ENCODE data around the gene HRH3.

The HRH3 gene

GRCh38 chr20:62228982-62229545 lies 9.0 kb upstream of the HRH3 start:
- FAIRE-seq, result no peak

DNA sequence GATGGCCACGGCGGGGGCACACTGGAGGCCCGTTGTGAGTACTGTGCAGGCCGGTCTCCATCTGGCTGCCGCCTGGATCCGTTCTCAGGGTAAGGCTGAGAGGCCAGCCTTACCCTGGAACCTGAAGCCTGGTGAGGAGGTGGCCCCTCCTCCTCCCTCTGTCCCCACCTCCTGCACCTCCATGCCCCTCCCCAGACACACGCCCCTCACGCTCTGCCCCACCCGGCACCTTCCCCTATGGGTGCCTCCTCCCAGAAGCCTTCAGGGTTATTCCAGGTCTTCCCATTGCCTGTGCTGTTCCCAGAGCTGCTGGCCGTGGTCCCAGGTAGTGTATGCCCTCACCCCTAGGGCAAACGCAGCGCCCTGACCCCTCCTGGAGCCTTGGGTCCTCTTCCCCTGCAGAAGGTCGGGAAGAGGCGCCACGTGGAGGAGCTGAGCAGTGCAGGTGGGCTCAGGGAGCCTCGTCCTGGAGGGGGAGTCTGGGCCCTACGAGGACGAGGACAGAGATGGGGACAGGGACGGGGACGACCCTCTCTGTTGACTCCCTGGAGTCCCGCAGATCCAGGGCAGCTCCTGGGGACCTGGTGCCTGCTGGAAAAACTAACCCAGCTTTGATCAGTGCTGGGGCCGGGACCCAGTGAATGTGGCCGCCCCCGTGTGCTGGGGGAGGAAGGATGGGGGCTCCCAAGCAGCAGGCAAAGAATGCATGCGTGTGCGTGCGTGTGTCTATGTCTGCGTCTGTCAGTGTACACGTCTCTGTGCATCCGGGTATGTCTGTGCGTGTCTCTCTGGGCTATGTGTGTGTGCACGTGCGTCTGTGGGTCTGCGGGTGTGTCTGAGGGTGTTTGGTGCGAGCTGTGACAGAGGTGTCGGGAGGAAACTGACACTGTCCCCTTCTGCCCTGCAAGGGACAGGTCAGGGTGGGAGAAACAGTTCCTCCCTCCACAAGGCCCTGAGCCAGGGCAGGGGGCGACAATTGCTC lies 8.2 kb upstream of the HRH3 start:
- no peak for FAIRE-seq

GRCh38 chr20:62227591-62227976 lies 7.5 kb upstream of the HRH3 start:
- FAIRE-seq, result no peak

DNA sequence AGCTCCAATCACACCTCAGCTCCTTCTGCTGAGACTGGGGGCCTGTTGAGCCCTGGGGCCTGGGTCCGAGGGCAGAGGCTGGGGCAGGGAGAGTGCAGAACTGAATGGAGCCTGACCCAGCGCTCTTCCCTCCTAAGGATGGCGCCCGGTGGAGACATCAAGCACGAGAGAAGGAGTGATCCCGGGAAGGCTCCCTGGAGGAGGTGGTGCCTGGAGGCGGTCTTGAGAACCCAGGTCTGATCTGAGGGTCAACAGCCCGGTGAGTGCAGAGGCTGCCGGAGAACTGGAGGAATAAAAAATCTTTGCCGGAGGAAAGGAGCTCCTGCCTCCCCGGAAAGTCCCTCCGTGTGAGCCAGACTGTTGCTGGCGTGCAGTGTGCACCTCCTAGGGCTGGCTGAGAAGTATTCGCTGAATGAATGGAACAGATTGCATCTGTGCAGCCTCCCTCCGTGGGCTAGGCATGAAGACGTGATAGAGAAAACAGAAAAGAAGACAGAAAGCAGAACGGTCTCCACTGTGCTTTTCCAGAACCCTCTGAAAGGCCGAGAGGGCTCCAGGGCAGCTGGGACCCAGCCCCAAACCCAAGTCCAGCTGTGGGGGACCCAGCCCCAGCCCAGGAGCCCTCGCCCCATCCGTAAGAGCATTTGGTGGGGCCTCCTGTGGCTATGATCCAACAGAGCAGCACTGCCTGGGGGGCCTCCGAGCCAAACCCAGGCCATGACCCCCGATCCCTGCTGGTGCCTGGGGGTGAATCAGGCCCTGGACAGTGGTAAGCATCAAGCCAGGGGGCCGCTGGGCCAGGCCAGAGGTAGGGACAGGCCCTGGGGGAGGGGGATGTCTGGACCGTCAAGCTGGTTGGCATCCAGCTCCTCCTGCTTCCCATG lies 6.9 kb upstream of the HRH3 start:
- no peak for FAIRE-seq

GRCh38 chr20:62225820-62226635 lies 6.0 kb upstream of the HRH3 start:
- FAIRE-seq, result no peak

- no peak for FAIRE-seq
Measured at GRCh38 chr20:62225026-62225425, 4.9 kb upstream of the HRH3 start.

GRCh38 chr20:62224113-62224855 lies 4.2 kb upstream of the HRH3 start:
- no peak for FAIRE-seq

- FAIRE-seq, result no peak
Measured at GRCh38 chr20:62223571-62223970, 3.5 kb upstream of the HRH3 start.

- FAIRE-seq, result no peak
Measured at GRCh38 chr20:62222972-62223371, 2.9 kb upstream of the HRH3 start.

DNA sequence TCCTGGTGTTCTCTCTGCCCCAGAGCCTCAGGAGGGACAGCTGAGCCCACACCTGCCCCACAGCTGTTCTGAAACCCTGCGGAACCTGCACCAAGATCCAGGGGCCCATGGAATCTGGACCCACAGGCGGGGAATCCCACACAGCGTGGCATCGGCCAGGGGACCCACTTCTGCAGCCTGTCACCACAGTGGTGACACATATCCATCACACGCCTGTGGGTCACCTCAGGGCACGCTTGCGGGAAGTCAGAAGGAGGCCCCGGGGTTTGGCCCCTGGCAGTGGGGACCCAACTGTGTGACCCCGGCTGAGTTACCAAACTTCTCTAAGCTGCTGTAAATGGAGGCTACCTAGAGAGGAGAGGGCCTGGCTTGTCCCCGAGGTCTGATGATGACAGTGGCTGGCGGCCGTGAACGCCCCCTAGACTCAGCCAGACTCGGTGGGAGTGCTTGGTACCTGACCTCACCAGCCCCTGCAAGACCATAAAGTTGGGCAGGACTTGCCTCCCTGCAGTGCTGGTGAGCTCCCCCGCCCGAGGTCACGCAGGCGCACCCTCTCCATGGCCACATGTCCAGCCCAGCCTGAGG lies 2.3 kb upstream of the HRH3 start:
- no peak for FAIRE-seq

DNA sequence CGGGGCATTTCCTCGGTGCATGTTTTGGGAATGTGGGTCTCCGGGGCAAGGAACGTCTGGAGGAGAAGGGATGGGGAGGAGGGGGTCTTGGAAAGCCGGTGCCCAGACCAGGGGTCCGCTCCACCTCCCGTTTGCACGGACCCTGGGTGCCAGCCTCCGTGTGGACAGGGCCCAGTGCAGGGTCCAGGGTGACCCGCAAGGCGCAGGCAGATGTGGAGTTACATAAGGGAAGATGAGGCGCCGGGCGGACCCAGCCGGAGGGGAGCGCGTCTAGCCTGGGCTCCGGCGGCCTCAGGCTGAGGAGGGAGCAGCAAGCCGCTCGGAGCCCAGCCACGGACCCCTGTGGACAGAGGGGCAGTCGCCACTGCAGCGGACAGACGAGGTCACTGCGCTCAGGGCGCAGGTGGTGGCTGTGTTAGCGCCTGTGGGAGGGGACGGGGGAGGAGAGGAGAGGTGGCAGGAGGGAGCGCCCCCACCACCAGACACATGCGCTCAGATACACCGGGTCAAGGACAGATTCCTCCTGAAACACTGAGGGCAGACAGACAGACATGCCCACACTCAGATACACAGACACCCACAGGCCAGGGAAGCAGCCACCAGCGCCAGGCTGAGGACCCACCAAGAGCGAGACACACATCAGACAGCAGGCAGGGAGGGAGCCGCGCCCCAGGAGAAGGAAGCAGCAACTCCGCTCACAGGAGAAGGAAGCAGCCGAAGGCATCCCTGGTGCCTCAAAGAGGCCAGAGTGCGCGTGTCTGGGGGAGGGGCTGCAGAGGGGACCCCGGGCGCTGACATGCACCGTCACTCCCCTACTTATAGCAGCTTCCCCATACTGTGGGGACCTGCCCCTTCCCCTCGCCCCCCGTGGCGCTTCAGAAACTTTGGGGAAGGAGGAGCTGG lies 839 bp upstream of the HRH3 start:
- no peak for FAIRE-seq

DNA sequence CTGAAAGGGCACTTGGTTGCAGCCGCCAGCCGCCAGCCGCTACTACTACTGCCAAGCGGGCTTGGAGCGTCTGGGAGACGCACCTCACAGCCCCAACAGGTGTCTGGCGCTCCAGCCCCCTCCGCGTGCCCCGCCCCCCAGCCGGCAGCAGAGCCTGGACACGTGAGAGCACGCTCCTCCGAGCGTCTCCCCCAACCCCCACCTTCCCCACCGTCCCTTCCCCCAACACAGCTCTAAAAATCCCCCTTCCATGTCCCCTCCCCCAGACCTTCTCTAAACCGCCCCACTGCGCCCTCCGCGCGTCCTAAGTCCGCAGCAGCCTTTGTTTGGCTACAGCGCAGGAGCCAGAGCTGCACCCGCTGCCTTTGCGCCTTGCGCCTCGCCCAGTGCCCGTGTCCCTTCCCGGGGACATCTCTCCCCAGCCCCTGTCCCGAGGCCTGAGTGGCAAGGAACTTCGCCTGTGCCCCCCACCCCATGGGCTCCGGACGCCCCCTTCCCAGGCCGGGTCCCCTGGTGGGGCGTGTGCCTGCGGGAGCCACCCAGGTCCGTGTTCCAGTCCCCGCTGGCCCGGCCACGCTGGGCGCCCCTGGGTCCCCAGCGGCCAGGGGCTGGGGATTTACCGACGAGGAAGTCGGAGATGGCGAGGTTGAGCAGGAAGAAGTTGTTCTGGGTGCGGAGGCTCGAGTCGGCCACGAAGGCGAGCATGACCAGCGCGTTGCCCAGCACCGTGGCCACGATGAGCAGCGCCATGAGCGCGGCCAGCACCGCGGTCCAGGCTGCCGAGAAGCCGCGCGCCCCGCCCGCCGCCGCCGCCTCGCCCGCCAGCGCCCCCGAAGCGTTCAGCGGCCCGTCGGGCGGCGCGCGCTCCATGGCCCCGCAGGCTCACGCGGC lies 732 bp downstream of the HRH3 start:
- FAIRE-seq, result no peak

DNA sequence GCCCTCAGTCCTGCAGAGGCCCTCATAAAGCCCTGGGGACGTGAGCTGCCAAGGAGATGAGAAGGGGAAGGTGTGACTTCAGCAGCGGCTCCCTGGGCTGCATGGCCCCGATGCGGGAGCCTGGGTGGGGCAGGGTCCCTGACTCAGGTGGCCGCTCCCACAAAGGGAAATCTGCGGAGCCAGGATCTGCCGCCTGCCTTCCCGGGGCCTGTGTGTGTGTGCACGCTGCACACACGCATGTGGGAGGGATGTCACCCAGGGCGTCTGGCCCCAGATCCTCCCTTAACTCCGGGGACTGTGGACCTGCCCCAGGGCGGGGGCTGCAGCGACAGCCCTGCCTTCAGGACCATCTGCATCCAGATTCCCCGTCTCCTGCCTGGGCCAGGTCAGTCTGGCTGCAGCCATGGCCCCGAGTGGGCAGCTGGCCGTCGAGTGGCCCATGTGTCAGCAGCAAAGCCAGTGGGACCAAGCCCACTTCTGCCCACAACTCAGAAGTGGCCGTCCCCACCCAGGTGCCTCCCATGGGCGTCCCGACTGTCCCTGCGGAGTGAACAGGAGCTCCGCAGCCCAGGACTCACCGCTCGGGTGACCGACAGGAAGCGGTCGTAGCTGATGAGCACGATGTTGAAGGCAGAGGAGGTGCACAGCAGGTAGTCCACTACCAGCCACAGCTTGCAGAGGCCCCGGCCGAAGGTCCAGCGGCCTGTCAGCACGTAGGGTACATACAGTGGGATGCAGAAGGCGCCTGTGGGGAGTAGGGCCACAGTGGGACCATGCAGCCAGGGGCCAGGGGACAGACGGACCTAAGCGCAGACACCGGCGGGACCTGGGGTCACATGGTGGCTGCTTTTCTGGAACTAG lies 1.9 kb downstream of the HRH3 start:
- no peak for FAIRE-seq

- FAIRE-seq, result no peak
Measured at GRCh38 chr20:62216636-62217566, 3.2 kb downstream of the HRH3 start.

- FAIRE-seq, result no peak
Measured at GRCh38 chr20:62215991-62216635, 4.0 kb downstream of the HRH3 start.

Measured in endometrium (tissue), 2 donors.